Heart left ventricle (tissue), 13 donors: ENCODE results near the gene HSPA1L.

ENCODE experiments used
- CTCF ChIP-seq, 12 donors: fragments of 200-600 bp; sonication (generic) in 4 of 12; IDR thresholded peaks; one replicate each; pipeline versions ENCODE4 v1.5.0 to v1.8.0; 2018 to 2022; ENCODE audit warnings: antibody characterized with exemption in 12 of 12, mild to moderate bottlenecking in 5 of 12
- POLR2A ChIP-seq, 2 donors: fragments of 450-650 bp; IDR thresholded peaks; one replicate each; pipeline ENCODE4 v1.6.1; 2017; ENCODE audit warnings: antibody characterized with exemption in 2 of 2, mild to moderate bottlenecking in 2 of 2, moderate library complexity in 2 of 2
- donor health status: ischemic (EF 13 %, LVEDD 7.1; RV severe dilation, severe dysfunction).
- donor health status: DM: no; HTN: yes; CAD: no.
- donor health status: DM: no; HTN: no; CAD: no.
- donor health status: ischemic (EF 25% LVEDD 6.9; RV normal size, moderate dysfunction).
- donor health status: ischemic (EF 25% LVEDD 5.7; RV mildly dilated, moderate dysfunction).
- donor health status: ischemic (EF 35%, LVEDD 5.7; RV mildly dilated, moderate dysfunction).
- donor health status: nonischemic (EF 11% LVEDD 7.7; RV severe dilation, severe dysfunction).
- donor health status: DM: yes; HTN: yes; CAD: no.
- donor health status: PGD.
- donor health status: ischemic (EF 29% LVEDD 5.4; RV normal size, mild dysfunction).
- donor health status: nonischemic (EF 23%, LVEDD 6.1; RV moderate dilation, normal function).

GRCh38 chr6:31776989-31777666 lies 38.0 kb downstream of the HSPA1L start, which contains the start of gene VWA7:
- TF ChIP-seq CTCF (IDR thresholded peaks at IDR 0.05): no peak
- peak in 1 of 2 donors; percentile 49 for TF ChIP-seq POLR2A (IDR thresholded peaks at IDR 0.05)
